Loucy (cell line): ENCODE data around the gene CDC42BPA.

Experiments
- EZH2phosphoT487 ChIP-seq: fragments of 200-600 bp; IDR thresholded peaks from 2 replicates; pipeline ENCODE4 v1.6.1; 2018; ENCODE audit warnings: antibody characterized with exemption, mild to moderate bottlenecking, moderate library complexity, borderline replicate concordance
- TF ChIP-seq, protein P1 (sequence below): fragments of 200-600 bp; sonication (generic); conservative IDR thresholded peaks from 2 replicates; pipeline ENCODE4 v1.5.1; 2014; ENCODE audit warnings: mild to moderate bottlenecking, antibody characterized with exemption, low read length

DNA sequence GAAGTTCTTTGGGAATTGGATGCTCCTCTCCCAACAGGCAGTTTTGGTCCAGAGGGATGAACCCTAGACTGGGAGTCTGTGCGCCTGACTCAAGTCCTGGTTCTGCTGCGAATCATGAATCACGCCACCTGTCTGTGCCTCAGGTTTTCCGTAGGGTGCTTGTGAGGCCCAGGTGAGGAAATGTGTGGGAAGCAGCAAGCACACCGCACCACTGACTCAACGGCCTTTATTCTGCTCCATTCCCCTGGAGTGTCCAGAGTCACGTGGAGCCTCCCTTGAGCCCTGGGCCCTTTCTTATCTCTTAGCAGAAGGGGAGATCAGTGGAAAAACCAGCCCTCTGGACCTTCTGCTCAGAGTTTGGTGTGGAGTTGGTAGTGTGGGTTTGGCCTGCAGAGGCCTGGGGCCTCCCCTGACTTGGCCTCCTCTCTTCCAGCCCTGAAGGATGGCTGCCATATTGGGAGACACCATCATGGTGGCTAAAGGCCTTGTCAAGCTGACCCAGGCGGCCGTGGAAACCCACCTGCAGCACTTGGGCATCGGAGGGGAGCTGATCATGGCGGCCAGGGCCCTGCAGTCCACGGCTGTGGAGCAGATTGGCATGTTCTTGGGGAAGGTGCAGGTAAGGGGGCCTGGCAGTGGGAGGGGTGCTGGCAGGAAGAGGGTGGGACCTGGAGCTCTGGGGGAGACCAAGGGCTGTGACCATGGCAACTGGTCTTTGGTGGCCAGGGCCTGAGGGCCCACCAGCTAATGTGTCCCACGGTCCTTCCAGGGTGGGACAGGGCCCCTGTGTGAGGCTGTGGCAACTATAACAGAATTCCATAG is 357.1 kb downstream of the CDC42BPA start:
- TF ChIP-seq EZH2phosphoT487: no peak
- TF ChIP-seq, protein P1, sequence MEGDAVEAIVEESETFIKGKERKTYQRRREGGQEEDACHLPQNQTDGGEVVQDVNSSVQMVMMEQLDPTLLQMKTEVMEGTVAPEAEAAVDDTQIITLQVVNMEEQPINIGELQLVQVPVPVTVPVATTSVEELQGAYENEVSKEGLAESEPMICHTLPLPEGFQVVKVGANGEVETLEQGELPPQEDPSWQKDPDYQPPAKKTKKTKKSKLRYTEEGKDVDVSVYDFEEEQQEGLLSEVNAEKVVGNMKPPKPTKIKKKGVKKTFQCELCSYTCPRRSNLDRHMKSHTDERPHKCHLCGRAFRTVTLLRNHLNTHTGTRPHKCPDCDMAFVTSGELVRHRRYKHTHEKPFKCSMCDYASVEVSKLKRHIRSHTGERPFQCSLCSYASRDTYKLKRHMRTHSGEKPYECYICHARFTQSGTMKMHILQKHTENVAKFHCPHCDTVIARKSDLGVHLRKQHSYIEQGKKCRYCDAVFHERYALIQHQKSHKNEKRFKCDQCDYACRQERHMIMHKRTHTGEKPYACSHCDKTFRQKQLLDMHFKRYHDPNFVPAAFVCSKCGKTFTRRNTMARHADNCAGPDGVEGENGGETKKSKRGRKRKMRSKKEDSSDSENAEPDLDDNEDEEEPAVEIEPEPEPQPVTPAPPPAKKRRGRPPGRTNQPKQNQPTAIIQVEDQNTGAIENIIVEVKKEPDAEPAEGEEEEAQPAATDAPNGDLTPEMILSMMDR: no peak
